KMS-11 (cell line): ENCODE data around the gene SBSN.

ENCODE experiments used
- H2AFZ ChIP-seq: fragments of 200-600 bp; sonication (generic); 2 replicates; pipeline ENCODE4 v1.6.1; 2016; ENCODE audit warnings: antibody characterized with exemption, mixed run types, low read depth
- H3K27ac ChIP-seq: fragments of 200-600 bp; sonication (generic); 2 replicates; pipeline ENCODE4 v1.6.1; 2016; ENCODE audit warnings: mild to moderate bottlenecking, mixed run types
- H3K27me3 ChIP-seq: fragments of 200-600 bp; sonication (generic); 2 replicates; pipeline ENCODE4 v1.6.1; 2017; ENCODE audit warnings: mild to moderate bottlenecking, low read depth, mixed run types, moderate library complexity; ENCODE audit not compliant: insufficient read depth
- H3K36me3 ChIP-seq: fragments of 200-600 bp; sonication (generic); 2 replicates; pipeline ENCODE4 v1.6.1; 2017; ENCODE audit warnings: mild to moderate bottlenecking, mixed run types; ENCODE audit not compliant: insufficient read depth
- H3K4me1 ChIP-seq: fragments of 200-600 bp; sonication (generic); 2 replicates; pipeline ENCODE4 v1.6.1; 2016; ENCODE audit warnings: mild to moderate bottlenecking, low read depth, mixed run types; ENCODE audit not compliant: poor library complexity, severe bottlenecking
- H3K4me2 ChIP-seq: fragments of 200-600 bp; sonication (generic); 2 replicates; pipeline ENCODE4 v1.7.0; 2016; ENCODE audit warnings: mild to moderate bottlenecking, mixed run types
- H3K4me3 ChIP-seq: fragments of 200-600 bp; sonication (generic); IDR thresholded peaks from 2 replicates; pipeline ENCODE4 v1.6.1; 2017; ENCODE audit warnings: low read depth, low read length, mixed read lengths; ENCODE audit not compliant: insufficient read depth
- H3K79me2 ChIP-seq: fragments of 200-600 bp; sonication (generic); 2 replicates; pipeline ENCODE4 v1.6.1; 2016; ENCODE audit warnings: low read depth, mixed run types; ENCODE audit not compliant: insufficient read depth
- H3K9ac ChIP-seq: fragments of 200-600 bp; sonication (generic); 2 replicates; pipeline ENCODE4 v1.6.1; 2016; ENCODE audit warnings: mild to moderate bottlenecking, mixed run types
- H4K20me1 ChIP-seq: fragments of 200-600 bp; sonication (generic); 2 replicates; pipeline ENCODE4 v1.6.1; 2016; ENCODE audit warnings: mild to moderate bottlenecking, mixed run types; ENCODE audit not compliant: insufficient read depth
- CTCF ChIP-seq: fragments of 200-600 bp; sonication (generic); conservative IDR thresholded peaks from 2 replicates; pipeline ENCODE4 v1.6.1; 2017; ENCODE audit warnings: low read depth, mild to moderate bottlenecking, antibody characterized with exemption, low read length, moderate library complexity, mixed read lengths

The SBSN gene

DNA sequence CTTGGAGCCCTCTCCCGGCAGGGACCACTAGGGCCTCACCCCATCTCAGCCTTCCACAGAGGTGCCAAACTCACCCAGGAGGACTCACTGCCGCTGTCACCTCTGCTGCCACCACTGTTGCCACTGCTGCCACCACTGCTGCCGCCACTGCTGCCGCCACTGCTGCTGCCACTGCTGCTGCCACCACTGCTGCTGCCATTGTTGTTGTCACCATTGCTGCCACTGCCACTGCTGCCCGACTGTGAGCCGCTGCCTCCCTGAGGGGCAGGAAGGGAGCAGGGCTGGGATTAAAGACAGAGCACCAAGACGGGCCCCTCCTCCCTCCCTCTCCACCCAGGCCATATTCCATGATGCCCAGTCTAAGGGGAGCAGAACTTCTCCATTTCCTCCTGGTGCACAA is 16.8 kb downstream of the SBSN start:
- TF ChIP-seq CTCF, result no peak
- Histone ChIP-seq H4K20me1 (no peaks in the 10 kb centered on the region), H3K27me3 (peaks cover 57% of the 10 kb centered on the region)

DNA sequence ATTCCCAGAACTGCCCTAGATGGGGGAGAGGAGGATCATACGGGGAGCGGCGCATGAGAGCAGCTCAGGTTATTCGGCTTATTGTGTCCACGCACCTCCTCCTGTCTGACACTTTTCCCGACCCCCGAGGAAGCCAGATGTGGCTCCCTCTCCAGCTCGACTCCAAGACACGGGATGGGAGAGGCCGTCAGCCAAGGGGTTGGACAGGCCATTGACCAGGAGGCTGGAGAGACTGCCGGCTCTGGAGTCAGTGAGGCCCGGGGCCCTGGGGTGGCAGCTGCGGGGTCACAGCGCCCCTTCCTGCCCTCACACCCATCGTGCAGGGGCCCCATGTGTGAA is 17.5 kb downstream of the SBSN start:
- Histone ChIP-seq H4K20me1 (no peaks in the 10 kb centered on the region), H3K4me2 (no peak overlapping the region), H3K27me3 (peaks cover 60% of the 10 kb centered on the region), H3K36me3 (no peaks in the 10 kb centered on the region), H3K27ac (no peak overlapping the region), H3K9ac (no peak overlapping the region), H2AFZ (no peak overlapping the region), H3K4me1 (no peaks in the 10 kb centered on the region), H3K4me3 (no peak overlapping the region), H3K79me2 (no peaks in the 10 kb centered on the region)
- 0 out of 2 replicates have a peak, but pooled peaks have one; percentile 8 for TF ChIP-seq CTCF

More for the DNA sequence above, 16.8 kb downstream of the SBSN start:
- no peak overlapping the region for H3K27ac ChIP-seq
- H3K4me1 ChIP-seq, result no peaks in the 10 kb centered on the region
- H3K79me2 ChIP-seq, result no peaks in the 10 kb centered on the region
- no peak overlapping the region for H3K9ac ChIP-seq
- H3K4me3 ChIP-seq, result no peak overlapping the region
- H3K36me3 ChIP-seq, result no peaks in the 10 kb centered on the region
- H2AFZ ChIP-seq, result no peak overlapping the region
- no peak overlapping the region for H3K4me2 ChIP-seq

GRCh38 chr19:35509861-35510625 is 18.1 kb downstream of the SBSN start:
- Histone ChIP-seq H3K27me3 (peaks cover 63% of the 10 kb centered on the region), H3K27ac (no peak overlapping the region), H3K36me3 (no peaks in the 10 kb centered on the region), H3K79me2 (no peaks in the 10 kb centered on the region), H2AFZ (no peak overlapping the region; the same call in 1 of the 2 replicates), H4K20me1 (no peaks in the 10 kb centered on the region), H3K4me2 (no peak overlapping the region), H3K9ac (no peak overlapping the region), H3K4me1 (no peaks in the 10 kb centered on the region), H3K4me3 (no peak overlapping the region)
- TF ChIP-seq CTCF, result peak; percentile 71

- Histone ChIP-seq H3K4me2 (no peak overlapping the region), H4K20me1 (no peaks in the 10 kb centered on the region), H3K27ac (no peak overlapping the region), H3K4me3 (no peak overlapping the region), H3K79me2 (no peaks in the 10 kb centered on the region), H3K36me3 (no peaks in the 10 kb centered on the region), H3K4me1 (no peaks in the 10 kb centered on the region), H3K27me3 (peaks cover 71% of the 10 kb centered on the region), H2AFZ (no peak overlapping the region), H3K9ac (no peak overlapping the region)
- TF ChIP-seq CTCF, result no peak
Observed at GRCh38 chr19:35509018-35509652, 19.0 kb downstream of the SBSN start.
